ENCODE data around the gene STK17A. TPM values are rescaled to one million over a fixed set of nuclear protein-coding genes. Genes with fewer than 3 reads are reported as not detected.

The STK17A gene
- total and polyA plus RNA-seq, 4 donors: 11.7 to 34.7 (median 22.0) TPM

GRCh38 chr7:43616977-43617376 is 34.1 kb downstream of the STK17A start:
- no peak for TF ChIP-seq CTCF (IDR thresholded peaks at IDR 0.05; ENCODE audit: control extremely low read depth, extremely low read depth)
- no peaks in the 10 kb centered on the region for H3K9me3 ChIP-seq (ENCODE audit: control insufficient read depth in 4 of 4, insufficient read depth in 3 of 4, low read length in 3 of 4)
- ATAC-seq (ENCODE audit: insufficient read depth, low FRiP score): no peak
- H3K4me1 ChIP-seq (ENCODE audit: control insufficient read depth in 5 of 5, insufficient read depth in 5 of 5, low read length in 5 of 5): peaks cover 0 to 6% (median 0%) of the 10 kb centered on the region in 5 donors
- no peak overlapping the region for H3K9ac ChIP-seq (ENCODE audit: insufficient read depth in 1 of 2, low read length in 2 of 2)
- H3K27me3 ChIP-seq (ENCODE audit: control insufficient read depth in 3 of 3, insufficient read depth in 3 of 3, low read length in 2 of 3): no peaks in the 10 kb centered on the region
- peaks cover 0 to 9% (median 6%) of the 10 kb centered on the region in 4 donors for H3K36me3 ChIP-seq (ENCODE audit: control insufficient read depth in 4 of 4, insufficient read depth in 4 of 4, low read length in 4 of 4)
- no peak overlapping the region for H3K27ac ChIP-seq (ENCODE audit: low read depth in 1 of 2, low read length in 1 of 2)
- no peak for DNase-seq
- 98 to 99% methylated on average over 4 of the region's 4 CpGs for WGBS, 2 donors
- no peak overlapping the region for H3K4me3 ChIP-seq

- no peak for ATAC-seq (ENCODE audit: insufficient read depth, low FRiP score)
- no peak for DNase-seq
- H3K36me3 ChIP-seq (ENCODE audit: control insufficient read depth in 4 of 4, insufficient read depth in 4 of 4, low read length in 4 of 4): peaks cover 0 to 14% (median 4%) of the 10 kb centered on the region in 4 donors
Measured at GRCh38 chr7:43618073-43618472, 35.2 kb downstream of the STK17A start.

GRCh38 chr7:43619213-43620012 is 36.5 kb downstream of the STK17A start:
- Histone ChIP-seq H3K9me3 (ENCODE audit: control insufficient read depth in 4 of 4, insufficient read depth in 3 of 4, low read length in 3 of 4) (no peaks in the 10 kb centered on the region), H3K9ac (ENCODE audit: insufficient read depth in 1 of 2, low read length in 2 of 2) (no peak overlapping the region), H3K27me3 (ENCODE audit: control insufficient read depth in 3 of 3, insufficient read depth in 3 of 3, low read length in 2 of 3) (no peaks in the 10 kb centered on the region), H3K36me3 (ENCODE audit: control insufficient read depth in 4 of 4, insufficient read depth in 4 of 4, low read length in 4 of 4) (peaks cover 0 to 16% (median 5%) of the 10 kb centered on the region in 4 donors), H3K4me1 (ENCODE audit: control insufficient read depth in 5 of 5, insufficient read depth in 5 of 5, low read length in 5 of 5) (peaks cover 0 to 2% (median 0%) of the 10 kb centered on the region in 5 donors), H3K4me3 (no peak overlapping the region), H3K27ac (ENCODE audit: low read depth in 1 of 2, low read length in 1 of 2) (no peak overlapping the region)
- WGBS, 2 donors: 93% methylated on average over 4 of the region's 4 CpGs
- TF ChIP-seq CTCF (IDR thresholded peaks at IDR 0.05; ENCODE audit: control extremely low read depth, extremely low read depth): no peak
- no peak for DNase-seq
- ATAC-seq (ENCODE audit: insufficient read depth, low FRiP score): no peak

More at GRCh38 chr7:43618073-43618472, 35.2 kb downstream of the STK17A start:
- no peak for TF ChIP-seq CTCF (IDR thresholded peaks at IDR 0.05; ENCODE audit: control extremely low read depth, extremely low read depth)
- H3K9me3 ChIP-seq (ENCODE audit: control insufficient read depth in 4 of 4, insufficient read depth in 3 of 4, low read length in 3 of 4): no peaks in the 10 kb centered on the region
- WGBS, 2 donors: 74 to 82% methylated on average over 4 of the region's 4 CpGs
- no peak overlapping the region for H3K4me3 ChIP-seq
- no peak overlapping the region for H3K9ac ChIP-seq (ENCODE audit: insufficient read depth in 1 of 2, low read length in 2 of 2)
- H3K27ac ChIP-seq (ENCODE audit: low read depth in 1 of 2, low read length in 1 of 2): no peak overlapping the region
- no peaks in the 10 kb centered on the region for H3K27me3 ChIP-seq (ENCODE audit: control insufficient read depth in 3 of 3, insufficient read depth in 3 of 3, low read length in 2 of 3)
- peaks cover 0 to 2% (median 0%) of the 10 kb centered on the region in 5 donors for H3K4me1 ChIP-seq (ENCODE audit: control insufficient read depth in 5 of 5, insufficient read depth in 5 of 5, low read length in 5 of 5)
